ENCODE measurements around the gene PSORS1C1.
"Not testable (repeated sequence)": the region's sequence is repeated elsewhere in the genome, so short reads cannot be mapped to it uniquely, and the experiment has no call there.

The PSORS1C1 gene

DNA sequence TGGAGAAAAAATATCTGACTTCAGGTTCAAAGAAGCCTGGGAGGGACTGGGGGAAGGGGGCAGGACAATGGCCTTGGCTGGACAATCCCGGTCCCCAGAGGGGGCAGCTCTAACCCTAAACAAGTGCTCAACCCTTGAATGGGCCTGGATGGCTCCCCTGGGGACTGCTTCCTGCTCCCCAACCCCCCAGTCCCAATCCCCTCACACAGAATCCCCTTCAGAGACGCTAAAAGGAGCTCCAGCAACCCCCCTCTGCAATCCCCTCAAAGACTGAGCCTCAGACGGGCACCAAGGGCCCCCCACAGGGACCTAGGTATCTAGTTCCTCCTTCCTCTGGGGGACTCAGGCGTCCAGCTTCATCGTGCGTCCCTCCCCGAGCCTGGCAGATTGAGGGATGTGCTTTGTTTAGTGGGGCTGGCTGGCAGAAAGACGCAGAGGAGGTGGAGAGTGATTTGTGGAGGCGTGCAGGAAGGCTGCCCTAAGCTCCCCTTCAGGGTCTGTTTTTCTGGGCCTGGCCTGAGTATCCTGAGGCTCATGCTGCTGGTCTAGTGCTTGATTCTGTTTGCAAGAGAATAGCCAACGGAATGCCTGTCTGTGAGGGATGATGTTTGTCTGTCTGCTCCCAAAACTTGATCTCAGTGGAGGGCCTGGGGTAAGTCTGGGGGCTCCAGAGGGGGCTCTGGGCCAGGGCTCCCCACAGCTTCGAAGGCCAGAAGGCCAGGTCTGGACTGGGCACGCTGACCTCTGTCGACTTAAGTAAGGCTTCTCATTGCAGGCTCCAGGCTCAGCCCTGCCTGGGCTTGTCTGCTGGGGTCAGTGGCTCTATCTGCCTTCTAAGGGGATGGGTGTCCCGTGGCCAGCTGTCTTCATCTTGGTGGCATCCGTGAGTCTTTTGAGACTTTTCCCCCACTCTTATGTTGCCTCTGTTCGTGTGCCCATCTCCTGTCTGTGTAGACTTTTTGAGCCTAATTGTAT is 57.6 kb downstream of the PSORS1C1 start:
- in situ Hi-C loops (cut with MboI; ENCODE audit: low sequenced_read_pairs): no loop called here

DNA sequence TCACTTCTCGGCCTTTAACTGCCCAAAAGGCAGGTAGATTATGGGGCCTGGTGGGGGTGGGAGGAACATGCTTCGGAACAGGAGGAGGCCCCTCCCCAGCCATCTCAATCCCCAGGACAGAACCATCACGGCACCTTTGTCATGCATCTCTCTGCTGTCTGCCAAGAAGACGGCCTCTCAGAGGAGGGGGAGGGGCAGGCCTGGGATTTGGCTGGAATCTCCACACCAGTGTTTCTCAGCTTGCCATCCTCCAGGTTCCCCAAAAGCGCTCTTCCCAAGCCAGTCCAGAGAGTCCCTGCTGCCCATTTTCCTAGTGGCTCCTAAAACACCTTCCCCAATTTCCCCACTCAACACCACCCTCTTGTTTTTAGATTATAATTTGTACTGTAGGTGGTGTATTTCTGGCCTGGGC is 58.4 kb downstream of the PSORS1C1 start:
- in situ Hi-C loops (cut with MboI; ENCODE audit: low sequenced_read_pairs): no loop called here

DNA sequence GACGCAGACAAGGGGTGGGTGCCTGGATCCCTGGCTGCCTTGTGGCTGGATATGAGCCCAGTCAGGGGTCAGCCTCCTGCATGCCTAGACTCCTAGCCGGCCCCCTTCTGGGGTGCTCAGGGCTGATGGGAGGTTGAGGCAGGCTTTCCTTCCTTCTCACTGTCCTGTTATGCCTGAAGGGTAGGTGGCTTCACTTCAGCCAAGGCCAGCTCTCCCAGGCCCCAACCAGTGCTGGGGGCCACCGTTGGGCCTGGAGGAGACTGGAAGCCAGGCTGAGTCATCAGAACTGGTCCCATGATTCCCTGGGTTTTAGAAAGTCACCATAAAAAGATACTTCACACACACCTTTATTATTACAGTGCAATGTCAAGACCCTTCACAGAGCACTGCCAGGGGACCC is 58.8 kb downstream of the PSORS1C1 start:
- in situ Hi-C loops (cut with MboI; ENCODE audit: low sequenced_read_pairs): no loop called here

DNA sequence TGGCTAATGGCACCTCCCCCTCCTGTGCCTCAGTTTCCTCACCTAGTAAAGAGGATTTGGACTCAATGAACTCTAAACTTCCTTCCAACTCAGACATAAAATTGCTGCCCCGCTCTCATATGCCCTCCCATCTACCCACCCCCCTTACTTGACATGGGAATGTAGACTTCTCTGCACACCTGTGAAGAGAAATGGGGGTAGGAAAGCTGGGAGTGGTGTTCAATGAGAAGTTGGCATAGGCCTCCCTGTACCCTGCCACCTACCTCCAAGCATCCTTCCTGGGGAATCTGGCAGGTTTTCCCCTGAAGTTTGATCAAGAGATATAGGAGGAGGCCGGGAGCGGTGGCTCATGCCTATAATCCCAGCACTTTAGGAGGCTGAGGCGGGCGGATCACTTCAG is 59.8 kb downstream of the PSORS1C1 start:
- in situ Hi-C loops (cut with MboI; ENCODE audit: low sequenced_read_pairs): no loop called here

DNA sequence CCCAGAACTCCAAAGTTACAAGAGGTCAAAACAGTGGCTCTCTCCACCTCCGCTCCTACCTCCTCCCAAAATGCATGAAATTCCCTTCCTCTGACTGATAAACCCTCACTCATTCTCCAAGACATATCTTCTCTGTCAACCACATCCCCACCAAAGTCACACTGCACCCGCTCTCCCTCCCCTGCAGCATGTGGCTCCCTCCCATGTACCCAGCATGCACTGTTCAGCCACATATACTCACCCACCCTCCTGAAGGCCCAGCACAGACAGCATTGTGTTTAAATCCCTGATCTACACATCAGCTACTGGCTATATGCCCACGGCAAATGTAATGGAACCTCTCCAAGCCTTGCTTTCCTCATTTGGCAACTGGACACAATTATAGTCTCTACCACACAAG is 61.4 kb downstream of the PSORS1C1 start:
- in situ Hi-C loops (cut with MboI; ENCODE audit: low sequenced_read_pairs): no loop called here

DNA sequence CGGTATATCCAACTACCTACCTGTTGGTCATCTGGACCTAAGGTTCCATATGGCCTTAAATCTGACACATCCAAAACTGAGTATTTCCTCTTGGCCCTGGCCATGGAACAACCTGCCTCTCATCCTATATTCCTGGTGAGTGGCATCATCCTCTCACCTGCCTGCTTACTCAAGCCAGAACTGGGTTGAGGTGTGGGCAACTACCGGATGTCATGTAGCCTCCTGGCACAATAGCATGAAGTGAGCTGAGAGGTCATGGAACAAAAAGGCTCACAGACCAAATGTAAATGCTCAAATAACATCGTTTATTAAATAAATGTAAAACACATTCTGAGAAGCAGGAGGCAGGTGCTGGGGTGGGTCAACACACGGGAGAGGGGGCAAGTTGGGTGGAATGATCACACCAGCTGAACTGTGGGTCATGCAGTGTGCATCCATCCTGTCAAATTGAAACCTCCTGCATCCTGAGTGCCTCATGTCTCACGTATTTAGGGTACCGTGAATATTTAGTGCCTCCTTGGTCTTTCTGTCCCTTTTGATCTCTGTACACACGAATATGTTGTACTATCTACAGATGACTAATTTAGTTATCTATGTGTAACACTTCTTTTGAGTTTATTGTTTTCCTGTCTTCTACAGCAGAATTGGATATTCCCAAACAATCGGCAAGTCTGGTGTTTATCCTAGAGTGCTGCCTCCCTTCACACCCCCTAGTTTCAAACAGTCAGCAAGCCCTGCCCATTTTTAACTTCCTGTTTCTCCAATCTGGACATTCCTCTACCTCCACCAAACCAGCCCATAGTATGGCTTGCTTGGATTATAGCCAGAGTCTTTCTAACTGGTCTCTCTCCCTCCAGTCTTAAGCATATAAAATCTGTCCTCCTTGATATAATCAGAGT is 63.8 kb downstream of the PSORS1C1 start:
- in situ Hi-C loops (cut with MboI; ENCODE audit: low sequenced_read_pairs): no loop called here

DNA sequence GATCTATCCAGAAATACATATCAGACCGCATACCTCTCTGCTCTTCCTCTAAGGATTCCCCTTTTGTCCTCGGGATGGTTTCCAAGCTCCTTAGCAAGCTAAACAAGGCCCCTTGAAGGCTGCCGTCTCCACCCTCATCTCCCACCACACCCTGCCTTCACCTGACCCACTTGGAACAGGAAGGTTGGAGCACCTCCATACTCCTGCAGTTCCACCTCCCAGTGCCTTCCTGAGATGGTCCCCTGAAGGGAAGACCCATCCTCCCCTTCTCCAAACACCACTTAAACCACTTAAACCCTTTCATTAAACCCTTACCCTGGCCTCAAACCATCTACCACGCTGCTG is 64.4 kb downstream of the PSORS1C1 start:
- in situ Hi-C loops (cut with MboI; ENCODE audit: low sequenced_read_pairs): no loop called here

DNA sequence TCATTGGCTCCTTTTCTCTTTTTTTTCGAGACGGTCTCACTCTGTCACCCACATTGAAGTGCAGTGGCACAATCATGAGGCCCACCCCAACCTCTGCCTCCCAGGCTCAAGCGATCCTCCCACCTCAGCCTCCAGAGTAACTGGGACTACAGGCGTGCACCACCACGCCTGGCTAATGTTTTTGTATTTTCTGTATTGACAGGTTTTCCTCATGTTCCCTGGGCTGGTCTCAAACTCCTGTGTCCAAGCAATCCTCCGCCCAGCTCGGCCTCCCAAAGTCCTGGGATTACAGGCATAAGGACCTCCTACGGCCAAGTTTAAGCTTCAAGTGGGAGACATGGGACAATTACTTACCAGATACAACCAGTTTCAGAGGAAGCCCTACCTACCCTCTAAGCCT is 65.3 kb downstream of the PSORS1C1 start:
- in situ Hi-C loops (cut with MboI; ENCODE audit: low sequenced_read_pairs): no loop called here

DNA sequence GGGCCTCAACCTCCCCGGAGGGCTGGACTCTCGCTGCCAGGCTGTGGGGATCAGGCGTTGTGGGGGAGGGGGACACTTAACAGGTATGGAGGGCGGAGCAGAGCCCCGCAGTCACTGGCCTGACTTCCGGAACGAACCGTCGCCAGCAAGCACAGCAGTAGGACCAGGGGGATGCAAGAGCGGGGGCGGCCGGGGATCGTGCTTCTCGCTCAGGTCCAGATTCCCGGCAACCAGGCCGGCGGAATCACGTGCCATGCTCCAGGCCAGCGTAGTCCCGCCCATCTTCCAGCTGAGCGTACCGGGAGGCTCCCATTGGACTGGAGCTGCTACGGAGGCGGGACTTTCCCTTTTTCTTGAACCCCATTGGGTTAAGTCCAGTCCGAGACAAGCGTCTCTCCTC is 65.9 kb downstream of the PSORS1C1 start:
- in situ Hi-C loops (cut with MboI; ENCODE audit: low sequenced_read_pairs): no loop called here

DNA sequence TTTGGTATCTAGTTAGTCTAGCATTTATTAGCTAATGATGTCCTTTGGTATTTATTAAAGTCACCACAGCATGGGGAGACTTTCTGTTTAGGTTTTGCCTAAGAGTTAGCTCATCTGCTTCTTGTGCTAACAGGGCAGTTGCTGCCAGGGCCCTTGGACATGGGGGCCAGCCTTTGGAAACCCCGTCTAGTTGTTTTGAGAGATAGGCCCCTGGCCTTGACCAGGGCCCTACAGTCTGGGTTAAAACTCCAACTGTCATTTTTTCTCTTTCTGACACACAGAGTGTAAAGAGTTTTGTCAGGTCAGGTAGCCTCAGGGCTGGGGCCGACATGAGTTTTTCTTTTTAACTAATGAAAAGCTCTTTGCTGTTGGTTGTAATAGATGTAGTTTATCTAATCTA is 68.7 kb downstream of the PSORS1C1 start:
- in situ Hi-C loops (cut with MboI; ENCODE audit: low sequenced_read_pairs): not testable (repeated sequence)

DNA sequence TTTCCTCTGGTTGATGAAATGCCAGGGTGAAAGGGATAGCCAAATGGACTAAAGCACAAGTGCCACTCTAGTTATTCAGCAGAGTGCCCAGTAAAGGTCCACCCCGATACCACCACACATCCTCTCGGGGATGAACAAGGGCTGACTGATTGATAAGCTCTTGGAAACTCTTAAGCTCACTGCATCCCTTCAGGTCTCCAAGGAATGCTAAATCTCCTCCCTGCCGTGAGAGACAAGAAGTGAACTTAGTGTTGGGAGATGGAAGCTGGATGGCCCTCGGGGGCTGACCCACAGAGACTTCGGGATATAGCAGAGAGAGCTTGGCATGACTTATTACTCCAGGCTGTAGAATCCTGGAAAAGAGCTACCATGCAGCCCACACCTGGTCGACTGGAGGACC is 69.3 kb downstream of the PSORS1C1 start:
- in situ Hi-C loops (cut with MboI; ENCODE audit: low sequenced_read_pairs): not testable (repeated sequence)

DNA sequence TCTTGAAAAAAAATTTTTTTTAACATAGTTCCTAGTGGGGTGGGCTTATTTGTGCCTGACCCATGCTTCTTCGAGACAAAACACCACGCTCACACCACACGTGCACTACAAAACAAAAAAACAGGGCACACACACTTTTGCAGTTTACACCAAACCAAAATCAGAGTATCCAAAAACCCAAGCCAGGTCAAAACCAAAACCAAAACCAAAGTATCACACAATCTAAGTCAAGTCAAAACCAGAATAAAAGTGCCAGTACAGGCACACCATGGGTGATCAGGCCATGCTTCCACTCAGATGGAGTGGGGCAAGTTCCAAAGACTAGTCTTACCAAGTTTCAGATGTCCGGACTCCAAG is 71.1 kb downstream of the PSORS1C1 start:
- in situ Hi-C loops (cut with MboI; ENCODE audit: low sequenced_read_pairs): loop anchor here (5.0 kb wide), 1 partner anchor 48 kb away; the partner anchor contains the start of gene PSORS1C2

DNA sequence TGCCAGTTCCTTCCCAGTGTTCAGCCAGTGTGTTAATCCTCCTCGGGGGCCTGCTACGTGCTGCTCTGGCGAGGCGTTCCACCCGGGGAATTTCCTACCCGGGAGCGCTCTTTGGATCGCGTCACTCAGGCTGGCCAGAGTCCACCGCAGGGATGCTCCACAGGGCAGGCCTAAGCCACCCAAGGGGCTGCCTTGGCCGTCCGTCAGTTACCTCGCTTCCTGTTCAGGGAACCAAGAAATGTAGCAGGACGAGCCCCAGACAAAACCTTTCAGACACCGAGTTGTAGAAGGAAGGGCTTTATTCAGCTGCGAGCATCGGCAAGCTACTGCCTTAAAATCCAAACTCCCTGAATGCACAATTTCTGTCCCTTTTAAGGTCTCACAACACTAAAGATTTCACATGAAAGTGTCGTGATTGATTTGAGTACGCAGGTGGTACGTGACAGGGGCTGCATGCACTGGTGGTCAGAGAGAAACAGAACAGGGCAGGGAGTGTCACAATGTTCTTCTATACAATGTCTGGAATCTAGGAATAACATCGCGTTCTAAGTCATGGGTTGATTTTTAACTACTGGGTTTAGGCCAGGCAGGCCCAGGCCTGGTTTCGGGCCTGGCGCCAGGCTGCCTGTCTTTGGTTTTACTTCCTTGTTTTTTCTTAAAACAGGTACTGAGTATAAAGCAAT is 71.6 kb downstream of the PSORS1C1 start:
- in situ Hi-C loops (cut with MboI; ENCODE audit: low sequenced_read_pairs): loop anchor here (5.0 kb wide), 1 partner anchor 49 kb away; the partner anchor contains the start of gene PSORS1C2

DNA sequence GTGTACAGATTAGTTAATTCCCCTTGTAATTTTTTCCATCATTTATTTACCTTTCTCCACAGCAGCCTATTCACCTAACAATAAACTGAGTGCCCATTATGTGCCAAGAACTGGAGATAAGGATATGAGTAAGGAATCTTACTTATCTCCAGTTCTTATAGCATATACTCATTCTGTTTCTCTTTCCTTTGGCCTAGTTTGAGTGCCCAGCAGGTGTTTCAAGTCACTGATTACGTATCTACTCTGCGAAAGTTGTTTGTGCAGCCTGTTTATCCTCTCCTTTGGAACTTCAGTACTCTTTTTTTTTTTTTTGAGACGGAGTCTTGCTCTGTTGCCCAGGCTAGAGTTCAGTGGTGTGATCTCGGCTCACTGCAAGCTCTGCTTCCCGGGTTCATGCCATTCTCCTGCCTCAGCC is 73.2 kb downstream of the PSORS1C1 start:
- in situ Hi-C loops (cut with MboI; ENCODE audit: low sequenced_read_pairs): loop anchor here (5.0 kb wide), 1 partner anchor 50 kb away; the partner anchor contains the start of gene PSORS1C2

DNA sequence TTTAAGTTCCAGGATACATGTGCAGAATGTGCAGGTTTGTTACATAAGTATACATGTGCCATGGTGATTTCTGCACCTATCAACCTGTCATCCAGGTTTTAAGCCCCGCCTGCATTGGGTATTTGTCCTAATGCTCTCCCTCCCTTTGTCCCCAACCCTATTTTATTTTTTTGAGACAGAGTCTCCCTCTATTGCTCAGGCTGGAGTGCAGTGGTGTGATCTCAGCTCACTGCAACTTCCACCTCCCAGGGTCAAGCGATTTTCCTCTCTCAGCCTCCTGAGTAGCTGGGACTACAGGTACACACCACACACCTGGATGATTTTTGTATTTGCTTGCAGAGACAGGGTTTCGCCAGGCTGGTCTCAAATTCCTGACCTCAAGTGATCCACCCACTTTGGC is 74.6 kb downstream of the PSORS1C1 start:
- in situ Hi-C loops (cut with MboI; ENCODE audit: low sequenced_read_pairs): loop anchor here (5.0 kb wide), 1 partner anchor 52 kb away; the partner anchor contains the start of gene PSORS1C2

All from HL-60/S4 (cell line).